KMS-11 (cell line): ENCODE results near the gene ADARB1.

ENCODE experiments used
- H2AFZ ChIP-seq: fragments of 200-600 bp; sonication (generic); 2 replicates; pipeline ENCODE4 v1.6.1; 2016; ENCODE audit warnings: antibody characterized with exemption, mixed run types, low read depth
- H3K27ac ChIP-seq: fragments of 200-600 bp; sonication (generic); 2 replicates; pipeline ENCODE4 v1.6.1; 2016; ENCODE audit warnings: mild to moderate bottlenecking, mixed run types
- H3K27me3 ChIP-seq: fragments of 200-600 bp; sonication (generic); 2 replicates; pipeline ENCODE4 v1.6.1; 2017; ENCODE audit warnings: mild to moderate bottlenecking, low read depth, mixed run types, moderate library complexity; ENCODE audit not compliant: insufficient read depth
- H3K36me3 ChIP-seq: fragments of 200-600 bp; sonication (generic); 2 replicates; pipeline ENCODE4 v1.6.1; 2017; ENCODE audit warnings: mild to moderate bottlenecking, mixed run types; ENCODE audit not compliant: insufficient read depth
- H3K4me1 ChIP-seq: fragments of 200-600 bp; sonication (generic); 2 replicates; pipeline ENCODE4 v1.6.1; 2016; ENCODE audit warnings: mild to moderate bottlenecking, low read depth, mixed run types; ENCODE audit not compliant: poor library complexity, severe bottlenecking
- H3K4me2 ChIP-seq: fragments of 200-600 bp; sonication (generic); 2 replicates; pipeline ENCODE4 v1.7.0; 2016; ENCODE audit warnings: mild to moderate bottlenecking, mixed run types
- H3K4me3 ChIP-seq: fragments of 200-600 bp; sonication (generic); IDR thresholded peaks from 2 replicates; pipeline ENCODE4 v1.6.1; 2017; ENCODE audit warnings: low read depth, low read length, mixed read lengths; ENCODE audit not compliant: insufficient read depth
- H3K79me2 ChIP-seq: fragments of 200-600 bp; sonication (generic); 2 replicates; pipeline ENCODE4 v1.6.1; 2016; ENCODE audit warnings: low read depth, mixed run types; ENCODE audit not compliant: insufficient read depth
- H3K9ac ChIP-seq: fragments of 200-600 bp; sonication (generic); 2 replicates; pipeline ENCODE4 v1.6.1; 2016; ENCODE audit warnings: mild to moderate bottlenecking, mixed run types
- H4K20me1 ChIP-seq: fragments of 200-600 bp; sonication (generic); 2 replicates; pipeline ENCODE4 v1.6.1; 2016; ENCODE audit warnings: mild to moderate bottlenecking, mixed run types; ENCODE audit not compliant: insufficient read depth
- TF ChIP-seq, protein P1 (sequence below): fragments of 200-600 bp; sonication (generic); conservative IDR thresholded peaks from 2 replicates; pipeline ENCODE4 v1.6.1; 2017; ENCODE audit warnings: low read depth, mild to moderate bottlenecking, antibody characterized with exemption, low read length, moderate library complexity, mixed read lengths

The ADARB1 gene

DNA sequence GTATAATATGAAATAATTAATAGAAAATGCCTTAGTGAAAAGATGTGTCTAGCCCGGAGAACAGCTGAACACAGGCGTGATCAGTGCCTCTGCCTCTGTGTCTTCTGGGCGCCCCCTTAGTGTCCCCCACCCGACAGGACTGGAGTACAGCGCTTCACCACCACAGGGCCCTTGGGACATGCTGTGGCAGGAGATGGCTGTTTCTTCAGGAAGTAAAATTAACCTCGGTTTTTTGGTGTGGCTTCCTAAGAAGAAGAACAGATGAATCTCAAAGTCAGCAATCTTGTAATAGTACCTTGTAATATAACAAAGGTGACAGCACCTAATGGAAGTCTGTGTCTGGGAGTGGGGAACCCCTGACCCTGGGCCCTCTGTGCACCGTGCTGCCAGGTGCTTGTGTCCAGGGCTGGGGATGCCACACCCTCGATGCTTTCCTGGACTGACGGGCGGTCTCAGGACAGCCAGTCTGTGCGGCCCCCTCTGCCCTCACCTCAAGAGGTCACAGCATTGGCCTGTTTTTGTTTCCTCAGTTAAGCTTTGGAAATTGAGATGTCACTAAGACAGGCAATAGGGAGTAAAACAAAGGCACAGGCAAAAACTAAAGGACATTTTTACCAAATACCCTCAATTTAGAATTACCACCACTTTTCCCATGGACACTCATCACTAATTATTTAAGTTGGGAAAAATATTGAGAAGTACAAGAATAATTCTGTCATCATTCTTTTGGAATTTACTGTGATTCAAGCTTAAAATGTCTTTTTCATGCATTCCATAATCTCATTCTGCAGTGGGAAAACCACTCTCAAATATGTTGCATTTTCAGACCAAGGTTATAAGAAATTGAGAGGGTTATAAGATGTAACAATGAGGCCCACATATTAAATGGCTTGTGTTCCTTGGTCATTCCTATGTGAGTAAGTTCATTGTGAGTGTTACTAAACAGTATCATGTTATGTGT lies 79.3 kb downstream of the ADARB1 start:
- H4K20me1 ChIP-seq, result no peaks in the 10 kb centered on the region
- TF ChIP-seq, protein P1, sequence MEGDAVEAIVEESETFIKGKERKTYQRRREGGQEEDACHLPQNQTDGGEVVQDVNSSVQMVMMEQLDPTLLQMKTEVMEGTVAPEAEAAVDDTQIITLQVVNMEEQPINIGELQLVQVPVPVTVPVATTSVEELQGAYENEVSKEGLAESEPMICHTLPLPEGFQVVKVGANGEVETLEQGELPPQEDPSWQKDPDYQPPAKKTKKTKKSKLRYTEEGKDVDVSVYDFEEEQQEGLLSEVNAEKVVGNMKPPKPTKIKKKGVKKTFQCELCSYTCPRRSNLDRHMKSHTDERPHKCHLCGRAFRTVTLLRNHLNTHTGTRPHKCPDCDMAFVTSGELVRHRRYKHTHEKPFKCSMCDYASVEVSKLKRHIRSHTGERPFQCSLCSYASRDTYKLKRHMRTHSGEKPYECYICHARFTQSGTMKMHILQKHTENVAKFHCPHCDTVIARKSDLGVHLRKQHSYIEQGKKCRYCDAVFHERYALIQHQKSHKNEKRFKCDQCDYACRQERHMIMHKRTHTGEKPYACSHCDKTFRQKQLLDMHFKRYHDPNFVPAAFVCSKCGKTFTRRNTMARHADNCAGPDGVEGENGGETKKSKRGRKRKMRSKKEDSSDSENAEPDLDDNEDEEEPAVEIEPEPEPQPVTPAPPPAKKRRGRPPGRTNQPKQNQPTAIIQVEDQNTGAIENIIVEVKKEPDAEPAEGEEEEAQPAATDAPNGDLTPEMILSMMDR, result no peak
- no peak overlapping the region for H2AFZ ChIP-seq
- no peak overlapping the region for H3K9ac ChIP-seq
- H3K4me3 ChIP-seq, result no peak overlapping the region
- H3K36me3 ChIP-seq, result no peaks in the 10 kb centered on the region
- no peaks in the 10 kb centered on the region for H3K79me2 ChIP-seq
- no peak overlapping the region for H3K4me2 ChIP-seq
- H3K27ac ChIP-seq, result no peak overlapping the region
- no peaks in the 10 kb centered on the region for H3K27me3 ChIP-seq
- no peaks in the 10 kb centered on the region for H3K4me1 ChIP-seq

GRCh38 chr21:45154511-45155508 lies 80.4 kb downstream of the ADARB1 start:
- Histone ChIP-seq H4K20me1 (no peaks in the 10 kb centered on the region), H3K4me3 (no peak overlapping the region), H3K4me1 (no peaks in the 10 kb centered on the region), H3K4me2 (no peak overlapping the region), H3K27ac (no peak overlapping the region), H3K79me2 (no peaks in the 10 kb centered on the region), H3K27me3 (no peaks in the 10 kb centered on the region), H2AFZ (no peak overlapping the region), H3K36me3 (no peaks in the 10 kb centered on the region), H3K9ac (no peak overlapping the region)
- TF ChIP-seq, protein P1, result no peak

DNA sequence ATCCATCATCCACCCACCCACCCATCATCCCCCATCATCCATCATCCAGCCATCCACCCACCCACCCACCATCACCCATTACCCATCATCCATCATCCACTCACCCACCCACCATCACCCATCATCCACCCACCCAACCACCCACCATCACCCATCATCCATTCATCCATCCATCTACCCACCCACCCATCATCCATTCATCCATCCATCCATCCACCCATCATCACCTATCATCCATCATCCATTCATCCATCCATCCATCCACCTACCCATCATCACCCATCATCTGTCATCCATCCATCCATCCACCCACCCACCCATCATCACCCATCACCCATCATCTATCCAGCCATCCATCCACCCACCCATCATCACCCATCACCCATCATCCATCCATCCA lies 81.5 kb downstream of the ADARB1 start:
- Histone ChIP-seq H3K27me3 (no peaks in the 10 kb centered on the region), H3K4me1 (no peaks in the 10 kb centered on the region), H4K20me1 (no peaks in the 10 kb centered on the region), H3K4me3 (no peak overlapping the region), H3K36me3 (no peaks in the 10 kb centered on the region), H3K79me2 (no peaks in the 10 kb centered on the region), H3K9ac (no peak overlapping the region), H2AFZ (no peak overlapping the region), H3K4me2 (no peak overlapping the region), H3K27ac (no peak overlapping the region)
- TF ChIP-seq, protein P1, result no peak

DNA sequence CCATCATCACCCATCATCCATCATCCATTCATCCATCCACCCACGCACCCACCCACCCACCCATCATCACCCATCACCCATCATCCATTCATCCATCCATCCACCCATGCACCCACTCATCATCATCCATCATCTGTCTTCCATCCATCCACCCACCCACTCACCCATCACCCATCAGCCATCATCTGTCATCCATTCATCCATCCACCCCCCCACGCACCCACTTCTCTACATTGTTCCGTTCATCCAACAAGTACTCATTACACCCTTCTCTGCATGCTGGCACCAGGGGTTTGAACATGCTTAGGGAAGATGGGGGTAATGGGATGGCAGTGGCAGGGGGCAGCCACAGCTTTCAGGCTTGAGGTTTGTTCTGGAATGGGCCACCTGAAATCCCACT lies 82.1 kb downstream of the ADARB1 start:
- no peaks in the 10 kb centered on the region for H3K4me1 ChIP-seq
- no peaks in the 10 kb centered on the region for H3K36me3 ChIP-seq
- no peak overlapping the region for H3K4me3 ChIP-seq
- H3K27me3 ChIP-seq, result no peaks in the 10 kb centered on the region
- no peaks in the 10 kb centered on the region for H3K79me2 ChIP-seq
- no peak overlapping the region for H3K4me2 ChIP-seq
- no peak overlapping the region for H3K9ac ChIP-seq
- no peak overlapping the region for H3K27ac ChIP-seq
- no peaks in the 10 kb centered on the region for H4K20me1 ChIP-seq
- TF ChIP-seq, protein P1, result no peak
- no peak overlapping the region for H2AFZ ChIP-seq
